Stimulated activated CD4-positive, alpha-beta T cell treated with anti-CD3 and anti-CD28 coated beads, Interleukin-4, amount 100 ng/mL, for 48 hours (primary cell): ENCODE data around the gene GATD1.

Source experiments
- DNase-seq, 2 donors: peaks; one replicate each; pipeline ENCODE4 v3.0.0-alpha.2; 2020; ENCODE audit warnings: low read depth in 2 of 2

GATD1 gene

DNA sequence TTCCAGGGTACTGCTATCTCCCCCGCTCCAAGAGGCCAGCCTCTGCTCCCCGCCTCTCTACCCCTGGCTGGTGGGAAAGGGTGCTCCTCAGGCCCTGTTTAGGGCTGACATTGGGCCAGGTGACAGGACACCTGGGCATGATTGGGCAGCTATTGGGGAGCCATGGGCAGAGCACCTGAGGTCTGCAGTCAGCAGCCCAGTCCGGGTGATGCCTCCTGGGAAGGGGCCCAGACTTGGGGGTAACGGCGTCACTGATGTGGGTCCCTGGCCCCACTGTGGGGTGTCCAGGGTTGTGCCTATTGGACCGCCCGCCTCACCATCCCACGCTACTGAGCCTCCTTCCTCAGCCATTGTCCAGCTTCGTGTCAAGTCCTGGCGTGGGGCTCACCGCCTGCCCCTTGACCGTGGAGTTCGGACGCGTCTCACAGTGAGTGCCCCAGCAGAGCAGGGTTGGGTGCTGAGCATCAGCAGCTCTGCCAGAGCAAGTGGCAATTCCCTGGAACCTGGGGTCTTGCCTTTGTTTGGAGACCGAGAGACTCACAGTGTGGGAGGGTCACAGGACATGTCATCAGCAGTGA, 2.8 kb upstream of the GATD1 start:
- DNase-seq, result no peak

DNA sequence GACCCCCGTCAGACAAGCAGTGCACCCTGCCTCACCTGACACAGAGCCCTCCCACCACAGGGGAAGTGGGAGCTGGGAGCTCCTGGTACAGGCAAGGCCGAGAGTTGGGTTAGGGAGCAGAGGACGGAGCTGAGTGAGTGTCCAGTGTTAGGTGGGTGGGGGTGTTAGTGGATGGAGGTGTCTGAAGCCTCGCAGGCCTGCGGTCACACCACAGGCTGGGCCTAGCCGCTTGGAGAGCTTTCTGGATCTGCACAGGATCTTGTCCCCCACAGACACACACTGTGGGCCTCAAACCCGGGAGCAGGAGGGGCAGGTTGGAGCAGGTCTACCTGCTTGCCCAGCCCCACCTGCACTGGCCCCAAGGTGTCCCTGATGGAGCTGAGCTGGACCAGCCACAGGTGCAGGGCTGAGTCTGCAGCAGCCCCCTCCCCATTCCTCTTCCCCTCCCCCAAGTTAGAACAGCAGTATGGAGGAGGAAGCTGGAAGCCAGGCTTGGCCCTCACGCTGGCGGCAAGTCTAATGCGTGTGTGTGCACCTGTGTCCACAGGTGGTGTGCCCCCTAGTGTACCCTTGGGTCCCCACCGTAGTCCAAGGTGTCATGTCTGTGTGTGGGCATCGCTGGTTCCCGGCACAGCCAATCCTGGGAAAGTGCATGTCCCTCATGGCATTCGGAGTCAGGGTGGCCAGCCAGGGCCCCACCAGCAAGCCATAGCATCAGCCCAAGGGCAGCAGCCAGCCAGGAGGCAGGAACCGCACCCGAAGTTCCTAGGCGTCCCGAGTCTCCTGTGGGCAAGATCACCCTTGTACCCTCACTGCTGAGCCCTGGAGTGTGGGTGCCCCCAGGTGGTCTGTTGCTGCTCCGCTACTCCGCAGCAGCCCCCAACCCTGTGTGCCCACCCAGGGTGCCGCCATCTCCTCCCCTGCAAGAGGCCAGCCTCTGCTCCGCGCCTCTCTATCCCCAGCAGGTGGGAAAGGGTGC, 2.0 kb upstream of the GATD1 start:
- no peak for DNase-seq

DNA sequence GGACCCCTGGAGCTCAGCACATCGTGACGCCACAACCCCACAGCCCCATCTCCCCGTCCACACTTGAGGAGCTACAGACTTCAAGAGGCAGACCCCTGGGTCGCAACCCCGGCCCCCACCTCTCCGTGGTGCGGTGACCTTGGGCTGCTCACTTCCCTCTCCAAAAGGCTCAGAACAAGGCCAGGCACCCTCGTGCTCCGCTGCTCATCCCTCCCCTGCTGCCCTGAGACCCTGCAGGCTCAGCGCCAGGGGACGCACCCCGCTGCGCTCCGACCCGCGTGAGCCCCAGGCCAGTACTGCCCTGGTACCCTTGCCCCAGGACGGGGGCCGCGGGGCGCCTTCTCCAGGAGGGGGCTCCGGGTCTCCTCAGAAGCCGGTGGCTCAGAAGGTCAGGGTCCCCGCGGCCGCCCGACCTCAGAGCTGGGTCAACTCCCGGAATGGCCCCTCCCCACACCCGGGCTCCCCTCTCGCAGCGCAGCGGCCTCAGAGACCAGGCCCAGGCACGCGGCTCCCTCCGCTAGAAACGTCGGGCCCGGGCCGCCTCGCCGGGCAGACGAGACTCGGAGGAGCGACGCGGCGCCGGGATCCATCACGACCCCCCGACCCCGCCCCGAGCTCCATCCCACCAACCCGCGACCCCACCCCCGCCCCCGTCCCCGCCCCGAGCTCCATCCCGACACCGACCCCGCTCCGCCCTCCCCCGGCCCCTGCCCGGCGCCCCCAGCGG, 563 bp downstream of the GATD1 start:
- DNase-seq, result peak in 1 of 2 donors; percentile 32

- DNase-seq, result no peak
Measured at GRCh38 chr11:776263-776560, 1.1 kb downstream of the GATD1 start.

DNA sequence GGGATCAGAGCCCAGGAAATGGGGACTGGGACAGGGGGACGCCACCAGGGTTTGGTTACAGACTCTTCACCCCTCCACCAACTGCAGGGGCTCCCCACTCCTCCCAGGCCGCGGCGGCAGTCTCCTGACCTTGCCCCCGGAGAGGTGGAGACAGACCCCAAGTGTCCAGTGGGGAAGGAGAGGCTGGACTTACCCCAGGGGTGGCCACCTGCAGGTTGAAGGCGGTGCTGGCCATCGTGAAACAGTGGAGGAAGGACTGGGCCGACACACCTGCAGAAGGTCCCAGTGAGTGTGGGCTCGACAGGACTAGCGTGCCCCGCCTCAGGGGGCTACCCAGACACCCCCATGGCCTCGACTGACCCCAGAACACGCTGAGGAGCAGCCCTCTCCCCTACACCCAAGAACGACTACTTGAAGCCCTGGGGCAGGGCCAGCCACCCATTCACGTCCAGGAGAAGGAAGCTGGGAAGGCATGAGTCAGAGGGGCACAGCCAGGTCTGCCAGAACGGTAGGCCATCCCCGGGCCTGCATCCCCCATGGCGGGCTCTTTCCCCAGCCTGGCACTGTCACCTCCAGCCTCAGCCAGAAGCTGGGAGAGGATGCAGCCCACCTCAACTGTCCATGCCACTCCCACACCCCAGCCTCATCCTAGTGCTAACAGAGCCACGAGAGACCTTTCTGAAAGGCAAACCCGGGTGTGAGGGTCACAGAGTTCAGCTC, 2.3 kb downstream of the GATD1 start:
- DNase-seq, result no peak

DNA sequence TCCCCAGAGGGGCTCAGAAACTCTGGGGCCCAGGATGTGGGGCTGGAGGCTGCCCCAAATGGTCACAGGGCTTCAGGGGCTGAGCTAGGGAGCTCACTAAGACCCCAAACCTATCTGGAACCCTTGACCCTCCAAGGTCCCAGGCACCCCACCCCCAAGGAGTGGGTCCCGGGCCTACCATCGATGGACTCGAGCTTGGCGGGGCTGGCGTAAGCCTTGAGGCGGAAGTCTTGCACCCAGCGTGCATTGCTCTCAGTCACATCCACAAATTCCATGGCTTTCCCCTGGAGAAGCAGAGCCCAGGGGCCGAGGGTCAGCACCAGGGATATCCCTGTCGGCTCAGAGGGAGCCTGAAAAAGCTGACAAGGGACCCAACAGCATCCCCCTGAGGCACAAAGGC, 3.5 kb downstream of the GATD1 start:
- no peak for DNase-seq

GRCh38 chr11:773425-773824, 3.9 kb downstream of the GATD1 start:
- DNase-seq, result no peak

DNA sequence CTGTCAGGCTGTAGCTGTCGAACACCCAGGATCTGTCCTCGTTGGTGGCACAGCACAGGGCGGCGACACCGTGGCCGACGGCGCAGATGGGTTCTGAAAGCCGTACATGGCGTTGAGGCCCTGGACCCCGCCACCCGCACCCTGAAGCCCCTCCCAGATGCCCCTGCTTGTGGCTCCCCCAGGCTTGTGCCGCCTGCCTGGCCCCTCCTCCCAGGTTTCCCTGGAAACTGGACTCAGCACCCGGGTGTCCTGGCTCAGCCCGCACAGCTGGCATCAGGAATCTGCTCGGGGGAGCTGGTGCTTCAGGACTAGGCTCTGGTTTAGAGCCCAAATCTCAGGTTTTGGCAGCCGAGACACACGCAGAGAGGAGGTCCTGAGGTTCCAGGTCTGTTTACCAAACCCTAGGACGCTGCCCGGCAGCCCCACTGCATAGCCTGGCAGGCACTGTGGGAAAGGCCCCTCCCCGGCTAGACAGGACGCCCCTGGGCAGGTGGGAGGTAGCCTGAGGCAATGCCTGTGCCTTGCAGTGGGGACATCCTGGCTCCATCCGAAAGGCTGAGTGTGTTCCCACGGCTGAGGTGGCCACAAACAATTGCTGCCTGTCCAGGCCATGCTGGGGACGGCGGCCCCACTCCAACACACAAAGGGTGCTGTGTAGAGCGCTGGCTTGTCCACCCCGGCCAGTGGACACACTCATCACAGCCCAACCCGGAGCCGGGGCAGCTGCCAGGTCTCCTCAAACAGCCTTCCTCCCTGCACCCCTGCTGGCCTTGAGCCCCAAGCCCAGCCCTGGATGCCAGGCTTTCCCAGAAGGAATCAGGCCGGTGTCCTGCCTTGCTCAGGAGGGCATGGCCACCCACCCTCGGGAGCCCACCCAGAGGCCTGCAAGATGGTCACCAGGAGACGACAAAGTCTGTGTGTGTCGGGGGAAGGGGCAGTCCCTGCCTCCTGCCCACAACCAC, 4.6 kb downstream of the GATD1 start:
- DNase-seq, result no peak

DNA sequence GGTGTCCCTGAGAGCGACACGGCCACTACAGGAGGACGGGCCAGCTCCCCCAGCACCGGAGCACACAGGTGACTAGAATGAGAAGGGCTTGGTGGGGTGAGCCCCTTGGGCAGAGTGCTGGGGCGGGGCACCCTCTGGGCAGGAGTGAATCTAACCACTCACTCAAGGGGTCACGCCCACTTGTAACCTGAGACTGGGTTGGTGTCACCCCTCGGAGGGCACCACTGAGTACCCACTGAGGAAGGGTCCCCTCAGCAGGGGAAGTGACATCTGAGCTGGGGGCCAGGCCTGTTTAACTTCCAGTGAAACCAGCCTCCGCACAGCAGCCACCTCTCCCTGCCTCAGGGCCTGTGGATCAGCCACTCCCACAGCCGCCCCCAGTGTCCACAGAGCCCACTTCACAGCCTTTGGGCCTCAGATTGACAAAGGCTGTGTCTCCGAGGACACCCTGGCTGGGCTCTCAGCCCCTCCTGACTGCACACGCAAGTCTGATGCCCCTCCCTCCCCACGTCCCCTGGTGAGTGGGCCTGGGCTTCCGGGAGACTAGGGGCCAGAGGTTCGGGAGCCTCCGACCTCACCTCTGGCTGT, 5.6 kb downstream of the GATD1 start:
- DNase-seq, result no peak

- DNase-seq, result no peak
Measured at GRCh38 chr11:770642-771616, 6.4 kb downstream of the GATD1 start.

- DNase-seq, result no peak
Measured at GRCh38 chr11:769887-770641, 7.2 kb downstream of the GATD1 start.

DNA sequence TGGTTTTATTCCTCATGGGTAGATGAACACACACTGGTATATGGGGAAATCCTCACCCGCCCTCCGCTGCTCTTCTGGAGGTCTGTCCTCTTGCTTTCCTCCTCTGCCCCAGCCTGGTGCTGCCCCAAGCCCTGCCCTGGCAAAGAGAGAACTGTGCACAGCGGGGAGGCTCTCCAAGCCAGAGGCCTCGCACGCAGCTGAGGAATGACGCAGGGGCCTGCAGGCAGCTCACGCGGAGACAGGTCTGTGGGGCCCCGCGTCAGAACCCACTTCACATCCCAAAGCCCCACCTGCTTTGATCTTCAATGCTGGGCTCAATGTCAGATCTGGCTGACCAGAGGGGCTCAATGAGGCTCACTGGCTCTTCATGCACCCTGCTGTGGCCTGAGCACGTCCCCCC, 10.0 kb downstream of the GATD1 start:
- no peak for DNase-seq

GRCh38 chr11:766936-767210, 10.4 kb downstream of the GATD1 start:
- DNase-seq, result no peak

- no peak for DNase-seq
Measured at GRCh38 chr11:766106-766935, 11.0 kb downstream of the GATD1 start.

- no peak for DNase-seq
Measured at GRCh38 chr11:765802-766091, 11.5 kb downstream of the GATD1 start.

GRCh38 chr11:765025-765801, 12.1 kb downstream of the GATD1 start:
- peak; percentile 43 to 54 for DNase-seq

GRCh38 chr11:764322-765024, 12.8 kb downstream of the GATD1 start:
- no peak for DNase-seq
